ENCODE results near the gene CLN3.

GRCh38 chr16:28540346-28540745 is 48.5 kb upstream of the CLN3 start:
- no peak for TF ChIP-seq GLIS3 (CRISPR knock-in tag; IDR thresholded peaks at IDR 0.05)
- no peak for TF ChIP-seq ZFP3 (CRISPR knock-in tag; IDR thresholded peaks at IDR 0.05)
